GM10266 (cell line): ENCODE measurements around the gene VPS33A.

Experiments used
- DNase-seq: peaks from one replicate; pipeline ENCODE4 v3.0.0; 2012; ENCODE audit errors: extremely low spot score
- CTCF ChIP-seq: IDR thresholded peaks from 2 replicates; pipeline ENCODE4 v1.5.1; 2012; ENCODE audit warnings: mild to moderate bottlenecking, low read depth; ENCODE audit not compliant: control insufficient read depth, insufficient read depth; ENCODE audit errors: missing control alignments

Gene VPS33A

GRCh38 chr12:122189626-122190475, 76.4 kb downstream of the VPS33A start:
- TF ChIP-seq CTCF = no peak
- no peak for DNase-seq

- TF ChIP-seq CTCF = no peak
- DNase-seq = no peak
Observed at GRCh38 chr12:122187466-122187865, 78.8 kb downstream of the VPS33A start.

GRCh38 chr12:122185494-122186082, 80.7 kb downstream of the VPS33A start:
- no peak for TF ChIP-seq CTCF

GRCh38 chr12:122185079-122185478, 81.2 kb downstream of the VPS33A start:
- TF ChIP-seq CTCF = no peak
- no peak for DNase-seq

More at GRCh38 chr12:122185494-122186082, 80.7 kb downstream of the VPS33A start:
- no peak for DNase-seq

- TF ChIP-seq CTCF = no peak
- DNase-seq = peak; percentile 54
Observed at GRCh38 chr12:122184517-122184916, 81.8 kb downstream of the VPS33A start.

GRCh38 chr12:122183588-122183940, 82.7 kb downstream of the VPS33A start:
- no peak for DNase-seq
- TF ChIP-seq CTCF = no peak
